Right atrium auricular region (tissue), 2 donors: ENCODE measurements around the gene MAD1L1. TPM values are rescaled to one million over a fixed set of nuclear protein-coding genes. Genes with fewer than 3 reads are reported as not detected.
"Not testable (repeated sequence)": the region's sequence is repeated elsewhere in the genome, so short reads cannot be mapped to it uniquely, and the experiment has no call there.

Experiments used
- DNase-seq: peaks from one replicate; pipeline ENCODE4 v3.0.0-alpha.2; 2019; ENCODE audit warnings: low spot score
- H3K27ac ChIP-seq, 2 donors: fragments of 200-600 bp; sonication (generic); 1 replicate in 1 of 2; 2 replicates in 1 of 2; pipeline ENCODE4 v1.5.1; 2016 to 2019
- H3K27me3 ChIP-seq, 2 donors: fragments of 200-600 bp; sonication (generic); one replicate each; pipeline versions ENCODE4 v1.5.1 to v1.6.0; 2017 to 2019
- H3K36me3 ChIP-seq: fragments of 200-600 bp; sonication (generic); one replicate; pipeline ENCODE4 v1.5.1; 2016
- H3K4me1 ChIP-seq, 2 donors: fragments of 200-600 bp; sonication (generic); one replicate each; pipeline versions ENCODE4 v1.5.1 to v1.6.0; 2017 to 2019
- H3K4me3 ChIP-seq, 2 donors: fragments of 200-600 bp; sonication (generic); 1 replicate in 1 of 2; 2 replicates in 1 of 2; pipeline ENCODE4 v1.5.1; 2017 to 2019; ENCODE audit warnings: mild to moderate bottlenecking in 1 of 2, moderate library complexity in 1 of 2
- H3K9me3 ChIP-seq, 2 donors: fragments of 200-600 bp; sonication (generic); one replicate each; pipeline ENCODE4 v1.5.1; 2019
- CTCF ChIP-seq, 2 donors: fragments of 200-600 bp; sonication (generic); IDR thresholded peaks; one replicate each; pipeline ENCODE4 v1.5.1; 2019; ENCODE audit warnings: antibody characterized with exemption in 2 of 2
- total RNA-seq, 2 donors: library from RNA; depleted of rRNA; stranded (reverse); fragments of >200 nt; gene quantifications; one replicate each; pipeline ENCODE4 v1.1.0, GENCODE V29; 2016

Gene MAD1L1
- total RNA-seq, 2 donors from 2014 or later: 13.3 to 31.9 TPM

GRCh38 chr7:1829111-1829510 lies 403.6 kb downstream of the MAD1L1 start:
- no peak for DNase-seq
- Histone ChIP-seq H3K27ac (no peak overlapping the region), H3K9me3 (no peaks in the 10 kb centered on the region), H3K4me1 (no peaks in the 10 kb centered on the region), H3K36me3 (no peaks in the 10 kb centered on the region), H3K27me3 (no peaks in the 10 kb centered on the region), H3K4me3 (no peak overlapping the region)
- TF ChIP-seq CTCF (IDR thresholded peaks at IDR 0.05): no peak

GRCh38 chr7:1828170-1828569 lies 404.6 kb downstream of the MAD1L1 start:
- not testable (repeated sequence) for H3K36me3 ChIP-seq, H3K9me3 ChIP-seq, H3K27ac ChIP-seq, DNase-seq, H3K27me3 ChIP-seq, H3K4me3 ChIP-seq, H3K4me1 ChIP-seq

GRCh38 chr7:1827521-1827981 lies 405.2 kb downstream of the MAD1L1 start:
- H3K27ac ChIP-seq, H3K36me3 ChIP-seq, H3K27me3 ChIP-seq, H3K4me3 ChIP-seq, DNase-seq, H3K9me3 ChIP-seq, H3K4me1 ChIP-seq: not testable (repeated sequence)

- not testable (repeated sequence) for H3K4me3 ChIP-seq, DNase-seq, H3K27me3 ChIP-seq, H3K27ac ChIP-seq, H3K4me1 ChIP-seq, H3K36me3 ChIP-seq, H3K9me3 ChIP-seq
Measured at GRCh38 chr7:1826931-1827330, 405.8 kb downstream of the MAD1L1 start.

- DNase-seq: no peak
- Histone ChIP-seq H3K4me1 (no peaks in the 10 kb centered on the region), H3K9me3 (no peaks in the 10 kb centered on the region), H3K4me3 (no peak overlapping the region), H3K36me3 (no peaks in the 10 kb centered on the region), H3K27ac (no peak overlapping the region), H3K27me3 (no peaks in the 10 kb centered on the region)
- TF ChIP-seq CTCF (IDR thresholded peaks at IDR 0.05): no peak
Measured at GRCh38 chr7:1825897-1826741, 406.6 kb downstream of the MAD1L1 start.

- not testable (repeated sequence) for H3K9me3 ChIP-seq, H3K4me3 ChIP-seq, H3K4me1 ChIP-seq, DNase-seq, H3K27ac ChIP-seq, H3K27me3 ChIP-seq, H3K36me3 ChIP-seq
Measured at GRCh38 chr7:1825647-1825896, 407.2 kb downstream of the MAD1L1 start.

- not testable (repeated sequence) for H3K9me3 ChIP-seq, H3K36me3 ChIP-seq, H3K4me1 ChIP-seq, H3K4me3 ChIP-seq, H3K27ac ChIP-seq, H3K27me3 ChIP-seq, DNase-seq
Measured at GRCh38 chr7:1824882-1825646, 407.7 kb downstream of the MAD1L1 start.

GRCh38 chr7:1824151-1824881 lies 408.4 kb downstream of the MAD1L1 start:
- not testable (repeated sequence) for H3K9me3 ChIP-seq, H3K4me1 ChIP-seq, H3K27me3 ChIP-seq, H3K36me3 ChIP-seq, H3K27ac ChIP-seq, H3K4me3 ChIP-seq, DNase-seq
